Vagina (tissue), 2 donors: ENCODE results near the gene DNM3.

Experiments used
- POLR2AphosphoS5 ChIP-seq, 2 donors: sonication (generic); formaldehyde crosslinking; IDR thresholded peaks; one replicate each; pipeline ENCODE4 v1.9.0; 2017; ENCODE audit warnings: antibody characterized with exemption in 2 of 2, mild to moderate bottlenecking in 2 of 2, low read depth in 1 of 2; ENCODE audit not compliant: insufficient read depth in 1 of 2
- TF ChIP-seq, protein P1 (sequence below), 3 experiments: fragments of 450-650 bp in 2 of 3; fragments of 200-600 bp in 1 of 3; sonication (generic) in 1 of 3; IDR thresholded peaks; one replicate each; pipeline ENCODE4 v1.5.1; 2017 to 2019; ENCODE audit warnings: antibody characterized with exemption in 3 of 3, mild to moderate bottlenecking in 2 of 3, moderate library complexity in 2 of 3

GRCh38 chr1:172324761-172325160 is 483.5 kb downstream of the DNM3 start:
- TF ChIP-seq, protein P1, sequence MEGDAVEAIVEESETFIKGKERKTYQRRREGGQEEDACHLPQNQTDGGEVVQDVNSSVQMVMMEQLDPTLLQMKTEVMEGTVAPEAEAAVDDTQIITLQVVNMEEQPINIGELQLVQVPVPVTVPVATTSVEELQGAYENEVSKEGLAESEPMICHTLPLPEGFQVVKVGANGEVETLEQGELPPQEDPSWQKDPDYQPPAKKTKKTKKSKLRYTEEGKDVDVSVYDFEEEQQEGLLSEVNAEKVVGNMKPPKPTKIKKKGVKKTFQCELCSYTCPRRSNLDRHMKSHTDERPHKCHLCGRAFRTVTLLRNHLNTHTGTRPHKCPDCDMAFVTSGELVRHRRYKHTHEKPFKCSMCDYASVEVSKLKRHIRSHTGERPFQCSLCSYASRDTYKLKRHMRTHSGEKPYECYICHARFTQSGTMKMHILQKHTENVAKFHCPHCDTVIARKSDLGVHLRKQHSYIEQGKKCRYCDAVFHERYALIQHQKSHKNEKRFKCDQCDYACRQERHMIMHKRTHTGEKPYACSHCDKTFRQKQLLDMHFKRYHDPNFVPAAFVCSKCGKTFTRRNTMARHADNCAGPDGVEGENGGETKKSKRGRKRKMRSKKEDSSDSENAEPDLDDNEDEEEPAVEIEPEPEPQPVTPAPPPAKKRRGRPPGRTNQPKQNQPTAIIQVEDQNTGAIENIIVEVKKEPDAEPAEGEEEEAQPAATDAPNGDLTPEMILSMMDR (IDR thresholded peaks at IDR 0.05), result no peak
- no peak for TF ChIP-seq POLR2AphosphoS5 (IDR thresholded peaks at IDR 0.05; ENCODE audit: insufficient read depth in 1 of 2, low read depth in 1 of 2)
